ENCODE measurements around the gene NRXN3. TPM values are rescaled to one million over a fixed set of nuclear protein-coding genes. Genes with fewer than 3 reads are reported as not detected.

NRXN3 gene
- total RNA-seq, 4 donors from 2014 or later = 4.1 to 11.9 (median 5.8) TPM

DNA sequence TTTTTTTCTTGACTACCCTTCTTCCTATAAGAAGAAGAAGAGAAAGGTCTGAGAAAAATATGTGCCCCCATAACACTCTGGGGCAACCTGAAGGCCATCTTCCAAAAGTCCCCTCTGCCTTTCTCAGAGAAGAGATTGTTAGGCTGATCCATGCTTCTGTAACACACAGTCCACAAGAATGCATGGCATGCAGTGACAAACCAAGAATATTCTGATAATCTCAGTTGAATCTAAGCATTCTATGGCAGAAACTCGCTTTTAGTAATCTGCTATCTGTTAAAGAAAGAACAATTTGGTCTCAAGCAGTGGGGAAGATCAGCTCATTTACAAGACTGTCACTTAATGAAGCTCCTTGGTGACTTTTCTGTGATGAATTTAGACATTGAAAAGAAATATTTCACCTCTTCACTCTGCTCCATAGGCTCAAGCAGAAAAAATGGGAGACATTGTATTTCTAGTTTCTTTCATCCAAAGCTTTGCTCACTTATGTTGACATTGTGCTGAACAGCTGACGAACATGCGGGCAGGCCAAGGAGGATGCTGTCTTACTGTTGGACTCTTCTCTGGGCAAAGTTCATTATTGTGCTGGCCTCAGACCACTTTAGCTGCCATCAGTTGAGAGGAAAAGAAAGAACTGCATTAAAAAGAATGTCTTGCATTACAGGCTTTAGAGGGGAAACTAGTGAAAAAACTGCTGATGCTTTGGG lies 1084.0 kb downstream of the NRXN3 start:
- TF ChIP-seq, protein P1, sequence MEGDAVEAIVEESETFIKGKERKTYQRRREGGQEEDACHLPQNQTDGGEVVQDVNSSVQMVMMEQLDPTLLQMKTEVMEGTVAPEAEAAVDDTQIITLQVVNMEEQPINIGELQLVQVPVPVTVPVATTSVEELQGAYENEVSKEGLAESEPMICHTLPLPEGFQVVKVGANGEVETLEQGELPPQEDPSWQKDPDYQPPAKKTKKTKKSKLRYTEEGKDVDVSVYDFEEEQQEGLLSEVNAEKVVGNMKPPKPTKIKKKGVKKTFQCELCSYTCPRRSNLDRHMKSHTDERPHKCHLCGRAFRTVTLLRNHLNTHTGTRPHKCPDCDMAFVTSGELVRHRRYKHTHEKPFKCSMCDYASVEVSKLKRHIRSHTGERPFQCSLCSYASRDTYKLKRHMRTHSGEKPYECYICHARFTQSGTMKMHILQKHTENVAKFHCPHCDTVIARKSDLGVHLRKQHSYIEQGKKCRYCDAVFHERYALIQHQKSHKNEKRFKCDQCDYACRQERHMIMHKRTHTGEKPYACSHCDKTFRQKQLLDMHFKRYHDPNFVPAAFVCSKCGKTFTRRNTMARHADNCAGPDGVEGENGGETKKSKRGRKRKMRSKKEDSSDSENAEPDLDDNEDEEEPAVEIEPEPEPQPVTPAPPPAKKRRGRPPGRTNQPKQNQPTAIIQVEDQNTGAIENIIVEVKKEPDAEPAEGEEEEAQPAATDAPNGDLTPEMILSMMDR (IDR thresholded peaks at IDR 0.05) = no peak
- Histone ChIP-seq H3K9me3 (no peaks in the 10 kb centered on the region), H3K4me3 (no peak overlapping the region), H3K36me3 (no peaks in the 10 kb centered on the region), H3K27me3 (no peaks in the 10 kb centered on the region), H3K27ac (no peak overlapping the region), H3K4me1 (no peaks in the 10 kb centered on the region)
- in situ Hi-C loops (cut with MboI; ENCODE audit: low pct_ligation_motif_present in 1 of 4, low pct_unique_long_range_greater_than_20kb in 1 of 4, low sequenced_read_pairs in 3 of 4) (no loop called here), intact Hi-C loops (cut with DNase I; ENCODE audit: low total_unique reads) (no loop called here)
- DNase-seq = no peak
- 43 to 80% methylated on average over 2 to 3 of the region's 3 CpGs for WGBS, 2 donors (ENCODE audit: low coverage in 1 of 2)

DNA sequence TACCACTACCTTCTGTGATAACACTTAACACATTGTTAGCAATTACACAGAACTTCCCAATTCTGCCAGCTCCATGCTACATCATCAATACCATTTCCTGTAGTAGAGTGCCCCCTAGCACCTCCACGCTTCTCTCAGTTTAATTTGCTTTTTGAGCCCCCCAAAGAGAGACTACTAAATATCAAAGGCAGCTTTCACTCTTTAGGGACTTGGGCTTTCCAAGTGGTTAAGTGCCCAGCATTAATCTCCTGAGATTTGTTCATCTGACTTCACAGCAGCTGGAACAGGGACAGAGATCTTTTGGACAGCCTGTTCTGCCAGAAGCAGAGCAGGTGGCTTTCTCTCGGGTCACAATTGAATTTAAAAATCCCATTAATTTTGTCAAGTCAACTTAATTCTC lies 1086.2 kb downstream of the NRXN3 start:
- Histone ChIP-seq H3K4me1 (no peaks in the 10 kb centered on the region), H3K36me3 (no peaks in the 10 kb centered on the region), H3K4me3 (no peak overlapping the region), H3K9me3 (no peaks in the 10 kb centered on the region), H3K27ac (no peak overlapping the region), H3K27me3 (no peaks in the 10 kb centered on the region)
- intact Hi-C loops (cut with DNase I; ENCODE audit: low total_unique reads) (no loop called here), in situ Hi-C loops (cut with MboI; ENCODE audit: low pct_ligation_motif_present in 1 of 4, low pct_unique_long_range_greater_than_20kb in 1 of 4, low sequenced_read_pairs in 3 of 4) (no loop called here)
- 69 to 81% methylated on average over 2 of the region's 2 CpGs for WGBS, 2 donors (ENCODE audit: low coverage in 1 of 2)
- TF ChIP-seq POLR2AphosphoS5 (IDR thresholded peaks at IDR 0.05) (no peak), POLR2A (IDR thresholded peaks at IDR 0.05) (no peak), EP300 (IDR thresholded peaks at IDR 0.05; ENCODE audit: low read depth) (no peak)
- TF ChIP-seq, protein P1 (IDR thresholded peaks at IDR 0.05) = no peak
- no peak for DNase-seq

DNA sequence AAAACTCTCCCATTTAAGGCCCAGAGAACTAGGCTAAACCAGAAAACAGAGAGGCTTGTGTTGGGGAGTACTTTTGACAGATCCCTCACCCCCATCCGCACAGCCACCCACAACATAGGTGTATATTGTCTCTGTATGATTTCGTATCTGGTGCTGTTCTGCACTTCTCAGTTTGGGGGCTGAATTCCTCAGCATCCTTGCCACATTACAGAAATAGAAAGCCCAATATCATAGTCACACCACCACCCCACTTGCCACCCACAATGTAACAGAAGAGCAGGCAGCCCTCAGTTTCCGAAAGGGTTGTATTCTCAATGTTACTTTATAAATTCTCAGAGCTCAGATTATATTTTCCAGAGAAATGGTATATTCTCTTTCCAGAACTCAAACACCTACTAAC lies 1090.2 kb downstream of the NRXN3 start:
- Histone ChIP-seq H3K4me1 (no peaks in the 10 kb centered on the region), H3K4me3 (no peak overlapping the region), H3K27ac (no peak overlapping the region), H3K27me3 (no peaks in the 10 kb centered on the region), H3K9me3 (no peaks in the 10 kb centered on the region), H3K36me3 (no peaks in the 10 kb centered on the region)
- intact Hi-C loops (cut with DNase I; ENCODE audit: low total_unique reads) = no loop called here
- no peak for DNase-seq
- WGBS, 2 donors (ENCODE audit: low coverage in 1 of 2) = 85 to 93% methylated on average over 3 of the region's 3 CpGs
- in situ Hi-C loops (cut with MboI; ENCODE audit: low pct_ligation_motif_present in 1 of 4, low pct_unique_long_range_greater_than_20kb in 1 of 4, low sequenced_read_pairs in 3 of 4) = no loop called here
- no peak for TF ChIP-seq POLR2A (IDR thresholded peaks at IDR 0.05)
- TF ChIP-seq, protein P1 (IDR thresholded peaks at IDR 0.05) = no peak
- no peak for TF ChIP-seq EP300 (IDR thresholded peaks at IDR 0.05; ENCODE audit: low read depth)
- no peak for TF ChIP-seq POLR2AphosphoS5 (IDR thresholded peaks at IDR 0.05)

DNA sequence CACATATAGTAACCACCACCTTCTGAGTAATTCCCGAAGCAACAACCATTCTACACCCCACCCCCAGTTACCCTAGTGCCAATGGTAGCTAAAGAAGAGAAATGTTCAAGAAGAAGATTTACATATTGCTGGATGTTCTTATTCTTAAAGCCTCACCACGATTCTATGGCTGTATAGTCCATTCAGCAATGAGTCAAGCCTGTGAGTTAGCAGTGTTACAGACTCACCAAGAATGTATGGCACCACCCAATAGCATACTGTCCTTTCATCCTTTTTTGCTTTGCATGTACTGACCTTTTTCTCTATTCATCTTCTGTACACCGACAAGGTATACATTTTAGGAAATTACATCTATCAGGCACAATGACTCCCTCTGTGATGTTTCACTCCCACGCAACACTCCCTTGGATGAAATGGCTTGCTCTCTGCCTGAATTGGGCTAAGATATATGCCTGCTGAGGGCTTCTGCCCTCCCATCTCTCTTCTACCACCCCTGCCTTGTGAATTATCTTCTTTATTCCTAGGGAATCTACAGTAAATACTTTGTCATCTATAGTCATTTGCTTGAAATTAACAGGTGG lies 1095.3 kb downstream of the NRXN3 start:
- no peaks in the 10 kb centered on the region for H3K36me3 ChIP-seq
- DNase-seq = no peak
- H3K4me1 ChIP-seq = no peaks in the 10 kb centered on the region
- in situ Hi-C loops (cut with MboI; ENCODE audit: low pct_ligation_motif_present in 1 of 4, low pct_unique_long_range_greater_than_20kb in 1 of 4, low sequenced_read_pairs in 3 of 4) (no loop called here), intact Hi-C loops (cut with DNase I; ENCODE audit: low total_unique reads) (no loop called here)
- no peaks in the 10 kb centered on the region for H3K9me3 ChIP-seq
- H3K27me3 ChIP-seq = no peaks in the 10 kb centered on the region
- WGBS, 2 donors (ENCODE audit: low coverage in 1 of 2) = 74 to 78% methylated on average over 4 of the region's 4 CpGs
- TF ChIP-seq EP300 (IDR thresholded peaks at IDR 0.05; ENCODE audit: low read depth) (no peak), POLR2A (IDR thresholded peaks at IDR 0.05) (no peak), POLR2AphosphoS5 (IDR thresholded peaks at IDR 0.05) (no peak)
- TF ChIP-seq, protein P1 (IDR thresholded peaks at IDR 0.05) = no peak
- H3K27ac ChIP-seq = no peak overlapping the region
- no peak overlapping the region for H3K4me3 ChIP-seq
